Neuronal stem cell (in vitro differentiated cells): Measurements from ENCODE around the gene MROH2A.

ENCODE experiments used
- DNase-seq: peaks from one replicate; pipeline ENCODE4 v3.0.0-alpha.2; 2013; ENCODE audit warnings: low spot score
- H2AFZ ChIP-seq: one replicate; pipeline ENCODE4 v1.6.1; 2013; ENCODE audit warnings: mild to moderate bottlenecking, low read length, inconsistent platforms
- H2AK5ac ChIP-seq: 2 replicates; pipeline ENCODE4 v1.6.1; 2013; ENCODE audit warnings: low read depth, mild to moderate bottlenecking, inconsistent platforms, low read length, moderate library complexity, mixed read lengths
- H2BK120ac ChIP-seq: 2 replicates; pipeline ENCODE4 v1.6.1; 2013; ENCODE audit warnings: low read depth, mild to moderate bottlenecking, inconsistent platforms, low read length, moderate library complexity, mixed read lengths
- H2BK12ac ChIP-seq: one replicate; pipeline ENCODE4 v1.6.1; 2013; ENCODE audit warnings: low read length, inconsistent platforms
- H2BK15ac ChIP-seq: 2 replicates; pipeline ENCODE4 v1.6.1; 2013; ENCODE audit warnings: mild to moderate bottlenecking, low read length, inconsistent platforms, mixed read lengths
- H2BK5ac ChIP-seq: one replicate; pipeline ENCODE4 v1.6.1; 2013; ENCODE audit warnings: inconsistent platforms, mild to moderate bottlenecking, low read length, moderate library complexity
- H3K14ac ChIP-seq: one replicate; pipeline ENCODE4 v1.6.1; 2013; ENCODE audit warnings: low read length, inconsistent platforms
- H3K18ac ChIP-seq: 2 replicates; pipeline ENCODE4 v1.6.1; 2013; ENCODE audit warnings: low read length, inconsistent platforms
- H3K23ac ChIP-seq: 2 replicates; pipeline ENCODE4 v1.6.1; 2013; ENCODE audit warnings: low read depth, mild to moderate bottlenecking, mixed read lengths, low read length, inconsistent platforms; ENCODE audit not compliant: poor library complexity
- H3K27ac ChIP-seq: replicated peaks from 3 replicates; pipeline ENCODE4 v1.5.1; 2013; ENCODE audit warnings: low read length, inconsistent platforms
- H3K27me3 ChIP-seq, 3 experiments: 2 replicates each; pipeline ENCODE4 v1.6.1; 2013; ENCODE audit warnings: low read length in 3 of 3, mild to moderate bottlenecking in 2 of 3, inconsistent platforms in 1 of 3, low read depth in 1 of 3, mixed read lengths in 1 of 3, moderate library complexity in 1 of 3; ENCODE audit not compliant: control insufficient read depth in 3 of 3, insufficient read depth in 3 of 3
- H3K36me3 ChIP-seq, 2 donors: replicated peaks in 1 of 2; 2 replicates each; pipeline ENCODE4 v1.6.1; 2013; ENCODE audit warnings: low read length in 2 of 2; ENCODE audit not compliant: control insufficient read depth in 2 of 2, insufficient read depth in 2 of 2
- H3K4ac ChIP-seq: 2 replicates; pipeline ENCODE4 v1.6.1; 2013; ENCODE audit warnings: inconsistent platforms, mild to moderate bottlenecking, low read length, moderate library complexity
- H3K4me1 ChIP-seq, 2 donors: 1 replicate in 1 of 2; 2 replicates in 1 of 2; pipeline ENCODE4 v1.6.1; 2013; ENCODE audit warnings: low read length in 2 of 2, low read depth in 1 of 2; ENCODE audit not compliant: control insufficient read depth in 2 of 2, insufficient read depth in 1 of 2
- H3K4me2 ChIP-seq: one replicate; pipeline ENCODE4 v1.6.1; 2013; ENCODE audit warnings: mild to moderate bottlenecking, low read length, inconsistent platforms; ENCODE audit not compliant: insufficient read depth, poor library complexity, severe bottlenecking
- H3K4me3 ChIP-seq, 2 donors: 2 replicates each; pipeline ENCODE4 v1.5.1; 2013; ENCODE audit warnings: low read length in 2 of 2, mild to moderate bottlenecking in 2 of 2, inconsistent platforms in 1 of 2, moderate library complexity in 1 of 2
- H3K79me1 ChIP-seq: one replicate; pipeline ENCODE4 v1.6.1; 2013; ENCODE audit warnings: low read depth, mild to moderate bottlenecking, inconsistent platforms, low read length, moderate library complexity
- H3K9ac ChIP-seq: one replicate; pipeline ENCODE4 v1.6.1; 2013; ENCODE audit warnings: mild to moderate bottlenecking, low read depth, low read length, inconsistent platforms; ENCODE audit not compliant: poor library complexity
- H3K9me3 ChIP-seq, 2 donors: replicated peaks in 1 of 2; 2 replicates each; pipeline versions ENCODE3 to v1.6.1; 2013; ENCODE audit warnings: low read length in 2 of 2, mild to moderate bottlenecking in 2 of 2, inconsistent platforms in 1 of 2, low read depth in 1 of 2, mixed read lengths in 1 of 2, moderate library complexity in 1 of 2; ENCODE audit not compliant: control insufficient read depth in 2 of 2, insufficient read depth in 1 of 2
- H4K8ac ChIP-seq: one replicate; pipeline ENCODE4 v1.6.1; 2013; ENCODE audit warnings: low read depth, mild to moderate bottlenecking, inconsistent platforms, low read length, moderate library complexity
- H4K91ac ChIP-seq: one replicate; pipeline ENCODE4 v1.6.1; 2013; ENCODE audit warnings: low read length, low read depth, mild to moderate bottlenecking, inconsistent platforms; ENCODE audit not compliant: poor library complexity
- WGBS, 2 donors: extraction: QIAGEN DNeasy Blood & Tissue Kit; methylation state at CpG; one replicate each; pipeline ENCODE4 v1.1.7; 2013; ENCODE audit warnings: missing lambda C conversion rate in 2 of 2, mixed read lengths in 1 of 2; ENCODE audit not compliant: insufficient read length in 2 of 2, insufficient replicate concordance in 1 of 2; ENCODE audit errors: extremely low coverage in 2 of 2; 5-methylcytosine and 5-hydroxymethylcytosine counted together

The MROH2A gene

DNA sequence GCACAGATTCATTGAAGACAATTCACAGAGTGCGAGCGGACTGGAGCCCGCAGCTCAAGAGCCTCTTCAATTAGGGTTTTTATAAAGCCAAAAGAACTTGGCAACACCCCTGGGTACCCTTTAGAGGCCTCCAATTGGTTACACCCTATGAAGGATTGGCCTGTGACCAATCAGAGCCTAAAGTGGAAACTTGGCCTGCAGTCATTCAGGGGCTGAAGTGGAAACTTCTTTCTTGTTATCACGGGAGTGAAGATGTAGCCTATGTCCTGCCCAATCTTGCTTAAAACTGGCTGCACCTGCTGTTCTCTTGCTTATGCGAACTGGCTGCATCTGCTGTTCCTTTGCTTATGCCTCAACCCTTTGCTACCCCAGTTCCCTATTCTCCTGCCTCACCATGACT, 78.1 kb downstream of the MROH2A start:
- no peak overlapping the region for H3K18ac ChIP-seq
- H2BK120ac ChIP-seq = no peak overlapping the region
- H2BK12ac ChIP-seq = no peak overlapping the region
- no peak overlapping the region for H3K14ac ChIP-seq
- H2AK5ac ChIP-seq = no peak overlapping the region
- H4K91ac ChIP-seq = no peak overlapping the region
- no peaks in the 10 kb centered on the region for H3K79me1 ChIP-seq
- H3K4me2 ChIP-seq = no peak overlapping the region
- H2AFZ ChIP-seq = peak overlapping the region; percentile 91
- H3K27me3 ChIP-seq = no peaks in the 10 kb centered on the region
- peaks cover 5 to 14% of the 10 kb centered on the region in 2 donors for H3K4me1 ChIP-seq
- H3K23ac ChIP-seq = no peak overlapping the region
- no peak overlapping the region for H3K4me3 ChIP-seq
- DNase-seq = no peak
- H3K27ac ChIP-seq = no peak overlapping the region
- H2BK15ac ChIP-seq = no peak overlapping the region
- peaks cover 6 to 23% of the 10 kb centered on the region in 2 donors for H3K36me3 ChIP-seq
- no peak overlapping the region for H3K4ac ChIP-seq
- WGBS, 2 donors = no CpG with 5 or more reads among the region's 5 CpGs
- no peak overlapping the region for H4K8ac ChIP-seq
- no peak overlapping the region for H2BK5ac ChIP-seq
- no peaks in the 10 kb centered on the region for H3K9me3 ChIP-seq
- H3K9ac ChIP-seq = no peak overlapping the region

DNA sequence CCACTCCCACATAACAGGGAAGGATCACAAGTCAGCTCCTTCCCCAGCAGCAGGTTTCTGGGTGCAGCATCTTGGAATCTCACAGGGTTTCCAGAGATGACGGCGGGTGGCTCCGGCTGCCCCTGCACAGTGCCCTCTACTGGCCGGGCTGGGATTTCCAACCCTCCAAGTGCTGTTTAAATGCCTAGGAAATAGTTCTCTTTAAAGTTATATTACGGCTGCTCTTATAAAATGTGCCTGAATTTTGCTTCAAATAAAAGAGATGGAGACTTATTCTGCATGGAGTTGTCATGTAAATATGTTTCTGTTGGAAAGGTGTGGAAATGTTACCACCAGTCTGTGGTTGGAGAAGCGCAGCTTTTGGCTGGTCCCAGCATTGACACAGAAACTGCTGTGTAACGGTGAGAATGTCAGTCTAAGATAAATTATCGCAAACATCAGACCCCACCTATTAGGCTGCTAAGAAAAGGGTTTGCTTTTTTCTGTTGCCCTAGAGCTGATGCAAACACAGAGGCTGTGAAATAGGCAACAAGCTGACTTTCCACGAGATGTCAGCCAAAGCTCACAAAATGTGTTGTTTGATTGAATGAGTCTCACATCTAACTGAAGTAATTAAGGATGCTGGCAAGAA, 79.5 kb downstream of the MROH2A start:
- Histone ChIP-seq H3K4me1 (peaks cover 3 to 8% of the 10 kb centered on the region in 2 donors), H2AK5ac (no peak overlapping the region), H3K18ac (no peak overlapping the region), H3K23ac (no peak overlapping the region), H4K8ac (no peak overlapping the region), H3K9ac (no peak overlapping the region), H4K91ac (no peak overlapping the region), H2BK5ac (no peak overlapping the region), H3K27ac (no peak overlapping the region), H3K4me3 (no peak overlapping the region), H3K4me2 (no peak overlapping the region), H2BK120ac (no peak overlapping the region), H3K36me3 (peaks cover 0 to 8% of the 10 kb centered on the region in 2 donors), H2AFZ (no peak overlapping the region), H3K14ac (no peak overlapping the region), H3K27me3 (no peaks in the 10 kb centered on the region), H3K9me3 (peaks cover 0 to 1% of the 10 kb centered on the region in 2 donors), H2BK15ac (no peak overlapping the region), H3K79me1 (no peaks in the 10 kb centered on the region), H3K4ac (no peak overlapping the region), H2BK12ac (no peak overlapping the region)
- WGBS, 2 donors = no CpG with 5 or more reads among the region's 9 CpGs
- DNase-seq = no peak

DNA sequence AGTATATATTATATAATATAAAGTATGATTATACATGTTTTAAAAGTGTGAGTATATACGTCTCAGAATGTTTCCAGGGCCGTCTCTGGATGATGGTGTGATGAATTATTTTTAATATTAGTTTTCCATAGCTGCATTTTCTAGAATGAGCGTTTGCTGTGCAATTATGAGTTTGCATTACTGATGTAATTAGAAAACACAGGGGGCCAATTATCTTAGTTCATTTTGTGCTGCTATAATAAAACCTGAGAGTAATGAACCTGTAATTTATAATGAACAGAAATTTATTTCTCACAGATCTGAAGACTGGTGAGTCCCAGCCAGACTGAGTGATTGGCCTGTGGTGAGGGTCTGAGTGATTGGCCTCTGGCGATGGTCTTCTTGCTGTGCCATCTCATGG, 80.2 kb downstream of the MROH2A start:
- no peak overlapping the region for H2AFZ ChIP-seq
- no peaks in the 10 kb centered on the region for H3K27me3 ChIP-seq
- no peak overlapping the region for H3K18ac ChIP-seq
- H2AK5ac ChIP-seq = no peak overlapping the region
- H3K4me3 ChIP-seq = no peak overlapping the region
- WGBS, 2 donors = no CpG with 5 or more reads among the region's 4 CpGs
- H2BK5ac ChIP-seq = no peak overlapping the region
- no peak overlapping the region for H2BK120ac ChIP-seq
- no peaks in the 10 kb centered on the region for H3K79me1 ChIP-seq
- no peak overlapping the region for H4K8ac ChIP-seq
- H4K91ac ChIP-seq = no peak overlapping the region
- no peak overlapping the region for H2BK12ac ChIP-seq
- H3K4me1 ChIP-seq = peaks cover under 1 to 3% of the 10 kb centered on the region in 2 donors
- H3K9me3 ChIP-seq = peaks cover 0 to 1% of the 10 kb centered on the region in 2 donors
- H3K14ac ChIP-seq = no peak overlapping the region
- no peak overlapping the region for H3K9ac ChIP-seq
- no peak overlapping the region for H3K27ac ChIP-seq
- H3K4me2 ChIP-seq = no peak overlapping the region
- H3K4ac ChIP-seq = no peak overlapping the region
- no peak overlapping the region for H2BK15ac ChIP-seq
- no peak overlapping the region for H3K23ac ChIP-seq
- peaks cover 0 to 1% of the 10 kb centered on the region in 2 donors for H3K36me3 ChIP-seq
- no peak for DNase-seq

GRCh38 chr2:233862261-233862768, 84.2 kb downstream of the MROH2A start:
- H4K8ac ChIP-seq = no peak overlapping the region
- H3K14ac ChIP-seq = no peak overlapping the region
- no peak overlapping the region for H3K27ac ChIP-seq
- H3K79me1 ChIP-seq = no peaks in the 10 kb centered on the region
- H3K9me3 ChIP-seq = peaks cover 0 to 7% of the 10 kb centered on the region in 2 donors
- DNase-seq = no peak
- H2AK5ac ChIP-seq = no peak overlapping the region
- no peak overlapping the region for H3K4me2 ChIP-seq
- no peak overlapping the region for H2BK15ac ChIP-seq
- H3K18ac ChIP-seq = no peak overlapping the region
- no peaks in the 10 kb centered on the region for H3K27me3 ChIP-seq
- H3K4me1 ChIP-seq = peaks cover 0 to 1% of the 10 kb centered on the region in 2 donors
- no CpG with 5 or more reads among the region's 4 CpGs for WGBS, 2 donors
- no peak overlapping the region for H2BK5ac ChIP-seq
- no peak overlapping the region for H3K23ac ChIP-seq
- H3K4ac ChIP-seq = no peak overlapping the region
- H2BK12ac ChIP-seq = no peak overlapping the region
- H2BK120ac ChIP-seq = peak overlapping the region; percentile 72
- H3K36me3 ChIP-seq = peaks cover 0 to 10% of the 10 kb centered on the region in 2 donors
- H4K91ac ChIP-seq = no peak overlapping the region
- no peak overlapping the region for H3K4me3 ChIP-seq
- peak overlapping the region; percentile 78 for H2AFZ ChIP-seq
- no peak overlapping the region for H3K9ac ChIP-seq
